HG02798 (cell line): ENCODE results near the gene CDC73.
"Not testable (repeated sequence)": the region's sequence is repeated elsewhere in the genome, so short reads cannot be mapped to it uniquely, and the experiment has no call there.

Experiments used
- ATAC-seq: cut with Tn5 transposase; IDR thresholded peaks from one replicate; pipeline ENCODE4 v1.9.1; 2021; ENCODE audit warnings: mild to moderate bottlenecking; ENCODE audit not compliant: unreplicated experiment, poor library complexity

The CDC73 gene

GRCh38 chr1:193219391-193219790, 97.6 kb downstream of the CDC73 start:
- ATAC-seq: no peak

- no peak for ATAC-seq
Observed at GRCh38 chr1:193221651-193222050, 99.8 kb downstream of the CDC73 start.

- no peak for ATAC-seq
Observed at GRCh38 chr1:193222056-193222615, 100.3 kb downstream of the CDC73 start.

GRCh38 chr1:193229136-193229535, 107.3 kb downstream of the CDC73 start:
- no peak for ATAC-seq

- not testable (repeated sequence) for ATAC-seq
Observed at GRCh38 chr1:193231146-193231545, 109.3 kb downstream of the CDC73 start.

- ATAC-seq: no peak
Observed at GRCh38 chr1:193234530-193234929, 112.7 kb downstream of the CDC73 start.

- no peak for ATAC-seq
Observed at GRCh38 chr1:193237381-193237978, 115.6 kb downstream of the CDC73 start.

GRCh38 chr1:193240609-193241008, 118.8 kb downstream of the CDC73 start:
- no peak for ATAC-seq

GRCh38 chr1:193241132-193241827, 119.4 kb downstream of the CDC73 start:
- peak; percentile 48 for ATAC-seq

GRCh38 chr1:193242000-193242399, 120.2 kb downstream of the CDC73 start:
- no peak for ATAC-seq

- ATAC-seq: no peak
Observed at GRCh38 chr1:193249187-193249586, 127.4 kb downstream of the CDC73 start.

- ATAC-seq: no peak
Observed at GRCh38 chr1:193251950-193252349, 130.1 kb downstream of the CDC73 start.

- ATAC-seq: no peak
Observed at GRCh38 chr1:193256019-193256418, 134.2 kb downstream of the CDC73 start.

- ATAC-seq: no peak
Observed at GRCh38 chr1:193259636-193260035, 137.8 kb downstream of the CDC73 start.

GRCh38 chr1:193260056-193260745, 138.4 kb downstream of the CDC73 start:
- ATAC-seq: no peak

GRCh38 chr1:193260896-193261295, 139.1 kb downstream of the CDC73 start:
- no peak for ATAC-seq

GRCh38 chr1:193262661-193263060, 140.8 kb downstream of the CDC73 start:
- no peak for ATAC-seq

GRCh38 chr1:193264313-193265065, 142.7 kb downstream of the CDC73 start:
- no peak for ATAC-seq

- ATAC-seq: peak; percentile 53
Observed at GRCh38 chr1:193265716-193266115, 143.9 kb downstream of the CDC73 start.

GRCh38 chr1:193266794-193267193, 145.0 kb downstream of the CDC73 start:
- not testable (repeated sequence) for ATAC-seq
